GM21390 (cell line): ENCODE results near the gene ABCA6.
"Not testable (repeated sequence)": the region's sequence is repeated elsewhere in the genome, so short reads cannot be mapped to it uniquely, and the experiment has no call there.

Experiments
- ATAC-seq: cut with Tn5 transposase; IDR thresholded peaks from one replicate; pipeline ENCODE4 v1.9.1; 2021; ENCODE audit not compliant: unreplicated experiment

Gene ABCA6

GRCh38 chr17:69141431-69142174, at the start of gene ABCA6:
ABCA6 (minus strand) TSS chr17:69141895; CDS start chr17:69140703, 1,192 bp downstream.
- no peak for ATAC-seq

- no peak for ATAC-seq
Observed at GRCh38 chr17:69188796-69189195, 47.1 kb upstream of the ABCA6 start.

GRCh38 chr17:69188064-69188463, 46.4 kb upstream of the ABCA6 start:
- ATAC-seq: no peak

- ATAC-seq: no peak
Observed at GRCh38 chr17:69187294-69187693, 45.6 kb upstream of the ABCA6 start.

GRCh38 chr17:69179227-69179952, 37.7 kb upstream of the ABCA6 start:
- ATAC-seq: no peak

GRCh38 chr17:69176457-69176795, 34.7 kb upstream of the ABCA6 start:
- ATAC-seq: no peak

- no peak for ATAC-seq
Observed at GRCh38 chr17:69175625-69176456, 34.1 kb upstream of the ABCA6 start.

- no peak for ATAC-seq
Observed at GRCh38 chr17:69175262-69175624, 33.5 kb upstream of the ABCA6 start.

GRCh38 chr17:69173118-69173517, 31.4 kb upstream of the ABCA6 start:
- no peak for ATAC-seq

- ATAC-seq: no peak
Observed at GRCh38 chr17:69170377-69170776, 28.7 kb upstream of the ABCA6 start.

- ATAC-seq: not testable (repeated sequence)
Observed at GRCh38 chr17:69168642-69169041, 26.9 kb upstream of the ABCA6 start.

- ATAC-seq: no peak
Observed at GRCh38 chr17:69166957-69167356, 25.3 kb upstream of the ABCA6 start.

- no peak for ATAC-seq
Observed at GRCh38 chr17:69164206-69164605, 22.5 kb upstream of the ABCA6 start.

GRCh38 chr17:69159418-69159817, 17.7 kb upstream of the ABCA6 start:
- no peak for ATAC-seq

- ATAC-seq: no peak
Observed at GRCh38 chr17:69154267-69154666, 12.6 kb upstream of the ABCA6 start.

GRCh38 chr17:69150333-69150732, 8.6 kb upstream of the ABCA6 start:
- no peak for ATAC-seq

GRCh38 chr17:69147460-69147859, 5.8 kb upstream of the ABCA6 start:
- ATAC-seq: no peak

GRCh38 chr17:69144331-69145255, 2.9 kb upstream of the ABCA6 start:
- ATAC-seq: no peak

GRCh38 chr17:69143683-69144231, 2.1 kb upstream of the ABCA6 start:
- no peak for ATAC-seq

- no peak for ATAC-seq
Observed at GRCh38 chr17:69143151-69143550, 1.5 kb upstream of the ABCA6 start.
